Measurements from ENCODE around the gene KIAA0513.

The KIAA0513 gene

GRCh38 chr16:85081765-85082164 is 54.2 kb downstream of the KIAA0513 start:
- intact Hi-C loops (cut with DNase I) = loop anchor here (10.0 kb wide), 1 partner anchor 57 kb away; the partner anchor contains the start of gene KIAA0513

GRCh38 chr16:85082173-85083050 is 54.8 kb downstream of the KIAA0513 start:
- DNase-seq = peak in 1 of 10 donors; percentile 74
- intact Hi-C loops (cut with DNase I) = loop anchor here (10.0 kb wide), 1 partner anchor 58 kb away; the partner anchor contains the start of gene KIAA0513

More at GRCh38 chr16:85081765-85082164, 54.2 kb downstream of the KIAA0513 start:
- DNase-seq = peak in 1 of 10 donors; percentile 50

- DNase-seq = no peak
- intact Hi-C loops (cut with DNase I) = loop anchor here (10.0 kb wide), 1 partner anchor 58 kb away; the partner anchor contains the start of gene KIAA0513
Observed at GRCh38 chr16:85083051-85083639, 55.5 kb downstream of the KIAA0513 start.

GRCh38 chr16:85084841-85085510 is 57.4 kb downstream of the KIAA0513 start:
- peak in 1 of 10 donors; percentile 62 for DNase-seq
- intact Hi-C loops (cut with DNase I) = loop anchor here (10.0 kb wide), 1 partner anchor 60 kb away; the partner anchor contains the start of gene KIAA0513

- DNase-seq = no peak
- intact Hi-C loops (cut with DNase I) = loop anchor here (10.0 kb wide), 1 partner anchor 61 kb away; the partner anchor contains the start of gene KIAA0513
Observed at GRCh38 chr16:85085721-85086120, 58.1 kb downstream of the KIAA0513 start.

- peak in 7 of 10 donors; percentile 33 to 68 (median 52) for DNase-seq
- intact Hi-C loops (cut with DNase I) = loop anchor here (10.0 kb wide), 1 partner anchor 62 kb away; the partner anchor contains the start of gene KIAA0513
Observed at GRCh38 chr16:85086347-85087291, 59.0 kb downstream of the KIAA0513 start.

GRCh38 chr16:85087899-85088569 is 60.4 kb downstream of the KIAA0513 start:
- no peak for DNase-seq
- intact Hi-C loops (cut with DNase I) = loop anchor here (10.0 kb wide), 1 partner anchor 63 kb away; the partner anchor contains the start of gene KIAA0513

- intact Hi-C loops (cut with DNase I) = loop anchor here (10.0 kb wide), 1 partner anchor 64 kb away; the partner anchor contains the start of gene KIAA0513
- DNase-seq = peak in 1 of 10 donors; percentile 69
Observed at GRCh38 chr16:85088570-85089199, 61.1 kb downstream of the KIAA0513 start.

- peak in 1 of 10 donors; percentile 52 for DNase-seq
- intact Hi-C loops (cut with DNase I) = loop anchor here (10.0 kb wide), 1 partner anchor 65 kb away; the partner anchor contains the start of gene KIAA0513
Observed at GRCh38 chr16:85089525-85089924, 61.9 kb downstream of the KIAA0513 start.

GRCh38 chr16:85090181-85090580 is 62.6 kb downstream of the KIAA0513 start:
- intact Hi-C loops (cut with DNase I) = no loop called here
- DNase-seq = no peak

GRCh38 chr16:85090873-85091521 is 63.4 kb downstream of the KIAA0513 start:
- DNase-seq = no peak
- intact Hi-C loops (cut with DNase I) = no loop called here

- intact Hi-C loops (cut with DNase I) = no loop called here
- DNase-seq = peak in 1 of 10 donors; percentile 50
Observed at GRCh38 chr16:85091522-85091910, 63.9 kb downstream of the KIAA0513 start.

- DNase-seq = no peak
- intact Hi-C loops (cut with DNase I) = no loop called here
Observed at GRCh38 chr16:85092309-85092708, 64.7 kb downstream of the KIAA0513 start.

- peak in 7 of 10 donors; percentile 33 to 91 (median 58) for DNase-seq
- intact Hi-C loops (cut with DNase I) = no loop called here
Observed at GRCh38 chr16:85092851-85093250, 65.3 kb downstream of the KIAA0513 start.

GRCh38 chr16:85093705-85094104 is 66.1 kb downstream of the KIAA0513 start:
- intact Hi-C loops (cut with DNase I) = no loop called here
- DNase-seq = no peak

- DNase-seq = no peak
- intact Hi-C loops (cut with DNase I) = no loop called here
Observed at GRCh38 chr16:85094176-85094805, 66.7 kb downstream of the KIAA0513 start.

GRCh38 chr16:85094812-85095211 is 67.2 kb downstream of the KIAA0513 start:
- intact Hi-C loops (cut with DNase I) = no loop called here
- no peak for DNase-seq

Data from posterior cingulate gyrus (tissue), 11 donors.